KMS-11 (cell line): Measurements from ENCODE around the gene EFL1.

Experiments
- H2AFZ ChIP-seq: fragments of 200-600 bp; sonication (generic); 2 replicates; pipeline ENCODE4 v1.6.1; 2016; ENCODE audit warnings: antibody characterized with exemption, mixed run types, low read depth
- H3K27ac ChIP-seq: fragments of 200-600 bp; sonication (generic); 2 replicates; pipeline ENCODE4 v1.6.1; 2016; ENCODE audit warnings: mild to moderate bottlenecking, mixed run types
- H3K27me3 ChIP-seq: fragments of 200-600 bp; sonication (generic); 2 replicates; pipeline ENCODE4 v1.6.1; 2017; ENCODE audit warnings: mild to moderate bottlenecking, low read depth, mixed run types, moderate library complexity; ENCODE audit not compliant: insufficient read depth
- H3K36me3 ChIP-seq: fragments of 200-600 bp; sonication (generic); 2 replicates; pipeline ENCODE4 v1.6.1; 2017; ENCODE audit warnings: mild to moderate bottlenecking, mixed run types; ENCODE audit not compliant: insufficient read depth
- H3K4me1 ChIP-seq: fragments of 200-600 bp; sonication (generic); 2 replicates; pipeline ENCODE4 v1.6.1; 2016; ENCODE audit warnings: mild to moderate bottlenecking, low read depth, mixed run types; ENCODE audit not compliant: poor library complexity, severe bottlenecking
- H3K4me2 ChIP-seq: fragments of 200-600 bp; sonication (generic); 2 replicates; pipeline ENCODE4 v1.7.0; 2016; ENCODE audit warnings: mild to moderate bottlenecking, mixed run types
- H3K4me3 ChIP-seq: fragments of 200-600 bp; sonication (generic); IDR thresholded peaks from 2 replicates; pipeline ENCODE4 v1.6.1; 2017; ENCODE audit warnings: low read depth, low read length, mixed read lengths; ENCODE audit not compliant: insufficient read depth
- H3K79me2 ChIP-seq: fragments of 200-600 bp; sonication (generic); 2 replicates; pipeline ENCODE4 v1.6.1; 2016; ENCODE audit warnings: low read depth, mixed run types; ENCODE audit not compliant: insufficient read depth
- H3K9ac ChIP-seq: fragments of 200-600 bp; sonication (generic); 2 replicates; pipeline ENCODE4 v1.6.1; 2016; ENCODE audit warnings: mild to moderate bottlenecking, mixed run types
- H4K20me1 ChIP-seq: fragments of 200-600 bp; sonication (generic); 2 replicates; pipeline ENCODE4 v1.6.1; 2016; ENCODE audit warnings: mild to moderate bottlenecking, mixed run types; ENCODE audit not compliant: insufficient read depth
- CTCF ChIP-seq: fragments of 200-600 bp; sonication (generic); conservative IDR thresholded peaks from 2 replicates; pipeline ENCODE4 v1.6.1; 2017; ENCODE audit warnings: low read depth, mild to moderate bottlenecking, antibody characterized with exemption, low read length, moderate library complexity, mixed read lengths

Gene EFL1

GRCh38 chr15:82136120-82136519 is 126.4 kb downstream of the EFL1 start:
- Histone ChIP-seq H3K36me3 (no peaks in the 10 kb centered on the region), H3K4me1 (no peaks in the 10 kb centered on the region), H3K27ac (no peak overlapping the region)

GRCh38 chr15:82135638-82136037 is 126.9 kb downstream of the EFL1 start:
- TF ChIP-seq CTCF = no peak
- no peaks in the 10 kb centered on the region for H3K36me3 ChIP-seq
- H3K27me3 ChIP-seq = no peaks in the 10 kb centered on the region
- no peaks in the 10 kb centered on the region for H4K20me1 ChIP-seq
- H3K79me2 ChIP-seq = no peaks in the 10 kb centered on the region
- H3K4me2 ChIP-seq = no peak overlapping the region
- H2AFZ ChIP-seq = no peak overlapping the region
- no peak overlapping the region for H3K27ac ChIP-seq
- no peaks in the 10 kb centered on the region for H3K4me1 ChIP-seq
- H3K9ac ChIP-seq = no peak overlapping the region
- no peak overlapping the region for H3K4me3 ChIP-seq

More at GRCh38 chr15:82136120-82136519, 126.4 kb downstream of the EFL1 start:
- no peak for TF ChIP-seq CTCF
- Histone ChIP-seq H3K27me3 (no peaks in the 10 kb centered on the region), H2AFZ (no peak overlapping the region), H3K79me2 (no peaks in the 10 kb centered on the region), H4K20me1 (no peaks in the 10 kb centered on the region), H3K9ac (no peak overlapping the region), H3K4me3 (no peak overlapping the region), H3K4me2 (no peak overlapping the region)

GRCh38 chr15:82134461-82134860 is 128.1 kb downstream of the EFL1 start:
- no peak for TF ChIP-seq CTCF
- no peaks in the 10 kb centered on the region for H3K79me2 ChIP-seq

GRCh38 chr15:82133251-82133650 is 129.3 kb downstream of the EFL1 start:
- no peak overlapping the region for H3K4me2 ChIP-seq
- H3K27ac ChIP-seq = no peak overlapping the region
- H3K36me3 ChIP-seq = no peaks in the 10 kb centered on the region

More at GRCh38 chr15:82134461-82134860, 128.1 kb downstream of the EFL1 start:
- Histone ChIP-seq H3K9ac (no peak overlapping the region), H2AFZ (no peak overlapping the region), H3K36me3 (no peaks in the 10 kb centered on the region), H3K4me3 (no peak overlapping the region), H3K4me2 (no peak overlapping the region), H3K4me1 (no peaks in the 10 kb centered on the region), H3K27ac (no peak overlapping the region), H4K20me1 (no peaks in the 10 kb centered on the region), H3K27me3 (no peaks in the 10 kb centered on the region)

More at GRCh38 chr15:82133251-82133650, 129.3 kb downstream of the EFL1 start:
- Histone ChIP-seq H3K4me3 (no peak overlapping the region), H4K20me1 (no peaks in the 10 kb centered on the region), H3K4me1 (no peaks in the 10 kb centered on the region), H3K79me2 (no peaks in the 10 kb centered on the region), H3K27me3 (no peaks in the 10 kb centered on the region), H3K9ac (no peak overlapping the region), H2AFZ (no peak overlapping the region)
- TF ChIP-seq CTCF = no peak
